Keratinocyte (primary cell): ENCODE results near the gene OTOF.

Experiments
- EZH2 ChIP-seq: IDR thresholded peaks from one replicate; pipeline ENCODE4 v1.6.1; 2012; ENCODE audit warnings: inconsistent platforms, mild to moderate bottlenecking, low read length, moderate library complexity
- TF ChIP-seq, protein P1 (sequence below), 3 experiments: IDR thresholded peaks in 1 of 3; conservative IDR thresholded peaks in 1 of 3; optimal IDR thresholded peaks in 1 of 3; 2 replicates in 2 of 3; 3 replicates in 1 of 3; pipeline versions ENCODE3 to v1.5.1; 2011; ENCODE audit warnings: low read length in 3 of 3, mild to moderate bottlenecking in 3 of 3, moderate library complexity in 2 of 3, control low read depth in 1 of 3, inconsistent platforms in 1 of 3; ENCODE audit not compliant: insufficient read depth in 2 of 3; ENCODE audit errors: extremely low read depth in 1 of 3

DNA sequence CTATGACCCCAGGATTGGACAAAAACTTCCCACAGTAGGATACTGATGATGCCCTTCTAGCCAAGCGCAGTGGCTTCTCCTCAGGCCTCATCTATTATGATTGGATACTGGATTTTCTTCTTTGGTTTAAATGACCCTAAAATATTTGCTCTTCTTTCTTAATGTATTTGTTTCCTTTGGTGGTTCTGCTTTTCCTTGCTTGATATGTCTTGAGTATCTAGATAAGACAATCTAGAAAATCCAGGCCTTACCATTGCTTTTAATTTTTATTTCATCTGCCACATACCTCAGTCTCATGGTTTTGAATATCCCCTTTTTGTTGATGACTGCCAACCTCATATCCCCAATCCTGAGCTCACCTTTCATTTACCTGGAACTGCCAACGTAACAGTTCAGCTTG, 35.6 kb downstream of the OTOF start:
- TF ChIP-seq, protein P1, sequence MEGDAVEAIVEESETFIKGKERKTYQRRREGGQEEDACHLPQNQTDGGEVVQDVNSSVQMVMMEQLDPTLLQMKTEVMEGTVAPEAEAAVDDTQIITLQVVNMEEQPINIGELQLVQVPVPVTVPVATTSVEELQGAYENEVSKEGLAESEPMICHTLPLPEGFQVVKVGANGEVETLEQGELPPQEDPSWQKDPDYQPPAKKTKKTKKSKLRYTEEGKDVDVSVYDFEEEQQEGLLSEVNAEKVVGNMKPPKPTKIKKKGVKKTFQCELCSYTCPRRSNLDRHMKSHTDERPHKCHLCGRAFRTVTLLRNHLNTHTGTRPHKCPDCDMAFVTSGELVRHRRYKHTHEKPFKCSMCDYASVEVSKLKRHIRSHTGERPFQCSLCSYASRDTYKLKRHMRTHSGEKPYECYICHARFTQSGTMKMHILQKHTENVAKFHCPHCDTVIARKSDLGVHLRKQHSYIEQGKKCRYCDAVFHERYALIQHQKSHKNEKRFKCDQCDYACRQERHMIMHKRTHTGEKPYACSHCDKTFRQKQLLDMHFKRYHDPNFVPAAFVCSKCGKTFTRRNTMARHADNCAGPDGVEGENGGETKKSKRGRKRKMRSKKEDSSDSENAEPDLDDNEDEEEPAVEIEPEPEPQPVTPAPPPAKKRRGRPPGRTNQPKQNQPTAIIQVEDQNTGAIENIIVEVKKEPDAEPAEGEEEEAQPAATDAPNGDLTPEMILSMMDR (optimal IDR thresholded peaks at IDR 0.05 in 1 of 3, IDR thresholded peaks at IDR 0.05 in 1 of 3, conservative IDR thresholded peaks at IDR 0.05 in 1 of 3; ENCODE audit: extremely low read depth in 1 of 3, insufficient read depth in 2 of 3, low read length in 3 of 3), result no peak
- no peak for TF ChIP-seq EZH2
